G401 (cell line): Measurements from ENCODE around the gene XPR1. TPM values are rescaled to one million over a fixed set of nuclear protein-coding genes. Genes with fewer than 3 reads are reported as not detected.
"Not testable (repeated sequence)": the region's sequence is repeated elsewhere in the genome, so short reads cannot be mapped to it uniquely, and the experiment has no call there.

ENCODE experiments used
- DNase-seq: peaks from one replicate; pipeline ENCODE4 v3.0.0-alpha.2; 2015; ENCODE audit warnings: low spot score
- in situ Hi-C: cut with HindIII; loops from 2 replicates; pipeline ENCODE4 v1.10.0; 2016; ENCODE audit warnings: low sequenced_read_pairs, mixed read lengths
- total RNA-seq: library from RNA; depleted of rRNA; stranded (reverse); fragments of >200 nt; shearing (Covaris generic); gene quantifications from 2 replicates; pipeline ENCODE4 v1.2.3, GENCODE V29; 2014

Gene XPR1
- total RNA-seq, 1 experiment from 2014 or later, result 29.6 TPM

DNA sequence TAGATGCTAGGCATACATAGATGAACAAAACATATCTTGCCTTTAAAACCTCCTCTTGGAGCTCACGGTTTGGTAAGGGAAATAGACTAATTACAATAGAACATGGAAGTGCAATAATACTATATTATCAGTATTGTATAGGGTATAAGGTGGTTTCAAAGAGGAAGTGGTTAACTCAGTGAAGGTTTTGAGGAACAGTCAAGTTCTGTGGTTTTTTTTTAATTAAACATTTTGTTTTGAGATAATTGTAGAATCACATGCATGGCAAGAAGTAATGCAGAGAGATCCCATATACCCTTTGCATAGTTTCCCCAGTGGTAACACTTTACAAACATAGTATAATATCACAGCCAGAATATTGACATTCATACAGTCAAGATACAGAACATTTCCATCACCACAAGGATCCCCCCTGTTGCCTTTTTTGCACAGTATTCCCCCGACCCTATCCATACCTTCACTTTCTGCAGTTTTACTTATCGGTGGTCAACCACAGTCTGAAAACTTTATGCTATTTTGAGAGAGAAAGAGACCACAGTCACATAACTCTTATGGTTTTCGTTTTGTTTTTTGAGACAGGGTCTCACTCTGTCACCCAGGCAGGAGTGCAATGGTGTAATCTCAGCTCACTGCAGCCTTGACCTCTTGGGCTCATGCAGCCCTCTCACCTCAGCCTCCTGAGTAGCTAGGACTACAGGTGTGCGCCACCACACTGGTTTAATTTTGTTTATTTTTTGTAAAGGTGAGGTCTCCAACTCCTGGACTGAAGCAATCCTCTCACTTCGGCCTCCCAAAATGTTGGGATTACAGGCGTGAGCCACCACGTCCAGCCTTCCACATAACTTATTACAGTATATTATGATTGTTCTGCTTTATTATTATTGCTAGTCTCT is 220.4 kb downstream of the XPR1 start:
- in situ Hi-C loops, result no loop called here
- no peak for DNase-seq

- no peak for DNase-seq
- in situ Hi-C loops, result no loop called here
Observed at GRCh38 chr1:180854001-180854400, 222.2 kb downstream of the XPR1 start.

DNA sequence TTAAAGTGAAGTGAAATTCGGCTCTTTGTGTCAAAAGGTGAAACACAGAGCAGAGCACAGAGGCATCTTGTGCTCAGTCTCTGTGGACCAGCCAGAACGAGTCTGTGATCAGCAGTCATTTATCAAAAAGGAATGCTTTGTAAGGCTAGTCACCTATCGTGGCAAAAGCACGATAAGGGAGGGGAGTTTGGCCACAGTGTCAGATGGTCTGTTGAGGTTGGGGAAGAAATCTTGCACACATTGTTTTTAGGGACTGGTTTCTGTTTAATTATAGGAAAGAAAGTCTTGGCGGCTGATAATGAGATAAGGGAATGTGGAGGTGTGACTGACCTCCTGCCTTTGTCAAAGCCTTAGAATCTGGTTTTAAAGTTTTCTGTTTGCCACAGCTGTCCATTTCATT is 222.6 kb downstream of the XPR1 start:
- DNase-seq, result no peak
- in situ Hi-C loops, result no loop called here

DNA sequence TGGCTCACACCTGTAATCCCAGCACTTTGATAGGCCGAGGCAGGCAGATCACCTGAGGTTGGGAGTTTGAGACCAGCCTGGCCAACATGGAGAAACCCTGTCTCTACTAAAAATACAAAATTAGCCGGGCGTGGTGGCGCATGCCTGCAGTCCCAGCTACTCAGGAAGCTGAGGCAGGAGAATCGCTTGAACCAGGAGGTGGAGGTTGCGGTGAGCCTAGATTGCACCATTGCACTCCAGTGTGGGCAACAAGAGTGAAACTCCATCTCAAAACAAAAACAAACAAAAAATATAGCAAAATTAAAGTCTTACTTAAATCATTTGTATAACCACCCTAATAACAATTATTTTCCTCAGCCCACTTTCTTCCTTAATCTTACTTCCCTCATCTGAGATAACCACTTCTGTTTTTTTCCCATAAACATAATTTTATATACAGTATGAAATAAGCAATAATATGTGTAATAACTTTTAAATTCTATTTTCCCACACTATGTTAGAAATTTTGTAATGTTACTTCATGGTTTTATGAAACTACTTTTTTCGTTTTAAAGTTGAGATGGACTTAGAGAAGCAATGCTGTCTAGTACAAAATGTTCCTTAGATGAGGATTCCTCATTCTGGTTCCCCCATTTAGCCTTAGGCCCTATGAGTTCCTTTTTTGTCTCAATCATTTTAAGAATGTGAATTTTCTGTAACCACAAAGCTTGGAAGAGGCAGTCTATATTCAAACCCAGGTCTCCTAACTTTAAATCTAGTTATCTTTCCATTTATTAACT is 226.3 kb downstream of the XPR1 start:
- in situ Hi-C loops, DNase-seq: not testable (repeated sequence)

- in situ Hi-C loops, result no loop called here
- no peak for DNase-seq
Observed at GRCh38 chr1:180859306-180859705, 227.5 kb downstream of the XPR1 start.

GRCh38 chr1:180860535-180860934 is 228.7 kb downstream of the XPR1 start:
- in situ Hi-C loops, result no loop called here
- DNase-seq, result no peak

- no peak for DNase-seq
- in situ Hi-C loops, result no loop called here
Observed at GRCh38 chr1:180862305-180862704, 230.5 kb downstream of the XPR1 start.

GRCh38 chr1:180863158-180863775 is 231.4 kb downstream of the XPR1 start:
- in situ Hi-C loops, result no loop called here
- DNase-seq, result peak; percentile 74

- DNase-seq, result peak; percentile 85
- in situ Hi-C loops, result no loop called here
Observed at GRCh38 chr1:180881806-180882509, 250.1 kb downstream of the XPR1 start.

GRCh38 chr1:180884588-180885300 is 252.9 kb downstream of the XPR1 start:
- in situ Hi-C loops, result no loop called here
- DNase-seq, result no peak

GRCh38 chr1:180886338-180886737 is 254.5 kb downstream of the XPR1 start:
- in situ Hi-C loops, result no loop called here
- no peak for DNase-seq

- in situ Hi-C loops, result no loop called here
- DNase-seq, result no peak
Observed at GRCh38 chr1:180887841-180888240, 256.0 kb downstream of the XPR1 start.

DNA sequence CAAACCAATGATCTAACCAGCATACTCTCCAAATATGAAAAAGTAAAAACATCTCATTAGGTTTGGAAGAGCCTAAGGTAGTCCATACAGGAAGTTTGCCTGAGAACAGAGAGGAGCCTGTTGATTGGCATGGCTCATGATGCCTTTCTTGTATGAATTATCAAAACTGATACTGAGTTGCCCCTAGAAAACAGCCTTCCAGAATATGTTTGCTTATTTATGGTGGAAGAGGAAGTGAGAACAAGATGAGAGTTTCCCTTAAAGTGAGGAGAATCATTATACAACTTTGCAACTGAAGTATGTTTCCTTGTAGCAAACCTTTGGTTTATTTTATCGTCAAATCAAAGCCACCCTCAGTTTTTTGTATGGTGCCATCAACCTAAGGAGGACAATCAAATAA is 257.0 kb downstream of the XPR1 start:
- in situ Hi-C loops, result no loop called here

GRCh38 chr1:180889325-180889724 is 257.5 kb downstream of the XPR1 start:
- DNase-seq, result no peak
- in situ Hi-C loops, result no loop called here

More for the DNA sequence above, 257.0 kb downstream of the XPR1 start:
- DNase-seq, result no peak

DNA sequence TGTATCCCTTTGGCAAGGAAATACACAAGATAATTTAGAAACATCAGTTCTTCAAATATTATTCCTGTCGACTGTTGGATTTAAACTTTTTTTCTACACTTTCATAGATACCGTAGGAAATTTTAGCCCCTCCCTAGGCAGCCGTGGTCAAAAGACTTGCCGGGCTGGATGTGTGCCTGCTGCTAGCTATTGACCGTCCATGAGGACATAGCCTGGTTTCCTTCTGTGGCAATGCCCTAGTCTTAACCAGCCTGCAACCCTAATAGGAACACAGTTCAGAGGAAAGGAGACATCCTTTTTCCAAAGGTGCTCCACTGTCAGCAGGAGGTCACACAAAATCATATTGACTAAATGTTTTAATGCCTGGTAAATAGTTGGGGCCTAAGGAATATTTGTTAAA is 260.4 kb downstream of the XPR1 start:
- in situ Hi-C loops, result no loop called here
- no peak for DNase-seq

GRCh38 chr1:180892675-180893074 is 260.9 kb downstream of the XPR1 start:
- DNase-seq, result no peak
- in situ Hi-C loops, result no loop called here

DNA sequence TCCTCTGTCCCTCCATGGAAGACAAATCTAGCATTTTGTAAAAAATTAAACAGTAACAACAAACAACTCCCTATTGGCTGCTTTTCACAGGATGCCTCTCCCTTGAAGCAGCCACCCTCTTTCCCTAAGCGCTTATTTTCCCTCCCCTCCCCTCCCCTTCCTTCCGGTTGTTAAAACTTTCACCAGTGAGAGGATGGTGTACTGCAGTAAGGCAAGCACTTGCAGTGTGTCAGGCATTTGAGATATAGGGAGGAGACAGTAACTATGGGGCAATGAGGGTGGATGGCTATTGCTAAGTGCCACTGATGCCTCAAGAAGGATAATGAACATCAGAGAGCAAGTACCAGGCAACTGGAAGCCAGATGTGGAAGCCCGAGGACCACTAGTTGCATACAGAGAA is 261.8 kb downstream of the XPR1 start:
- DNase-seq, result no peak
- in situ Hi-C loops, result no loop called here

DNA sequence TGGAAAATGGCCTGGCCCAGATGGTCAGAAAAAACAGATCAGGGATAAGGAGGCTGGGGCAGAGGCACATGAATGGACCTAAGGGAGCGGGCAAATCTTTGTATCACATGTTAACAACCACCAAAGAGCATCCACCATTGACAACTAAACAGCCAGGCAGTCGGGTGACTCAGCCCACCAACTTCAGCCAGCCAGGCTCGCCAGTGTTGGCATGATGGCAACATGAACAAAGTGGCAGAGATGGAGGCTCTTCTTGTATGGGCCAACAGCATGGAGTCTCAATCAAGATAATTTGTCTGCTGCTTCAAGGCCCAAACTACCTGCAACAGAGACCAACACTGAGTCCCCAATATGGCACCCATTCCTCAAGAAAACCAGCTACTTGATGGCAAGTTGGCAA is 264.3 kb downstream of the XPR1 start:
- DNase-seq, result no peak
- in situ Hi-C loops, result no loop called here
